A673 (cell line): ENCODE results near the gene SERPINB1. TPM values are rescaled to one million over a fixed set of nuclear protein-coding genes. Genes with fewer than 3 reads are reported as not detected.

Experiments used
- BruUV-seq: library from RNA; stranded (reverse); fragments of 400-500 nt; replicated peaks from 2 replicates; lab custom pipeline; 2021; lab: Mats Ljungman, UMichigan
- CTCF ChIA-PET: fragments of 300-600 bp; sonication (Branson Sonifier 250); formaldehyde crosslinking; loops from one replicate; lab custom pipeline; 2022; ENCODE audit warnings: antibody characterized with exemption; lab: Charles Lee
- POLR2A ChIA-PET: fragments of 300-600 bp; sonication (Branson Sonifier 250); formaldehyde crosslinking; loops from one replicate; lab custom pipeline; 2022; ENCODE audit warnings: antibody characterized with exemption; ENCODE audit not compliant: low non-redundant PET; lab: Charles Lee
- DNase-seq: peaks from one replicate; pipeline ENCODE4 v3.0.0-alpha.2; 2015; ENCODE audit warnings: low spot score
- H3K27ac ChIP-seq: fragments of 200-600 bp; sonication (generic); 2 replicates; pipeline ENCODE4 v1.5.1; 2016; ENCODE audit warnings: mixed run types, low read depth, mild to moderate bottlenecking, mixed read lengths, antibody characterized with exemption, low read length; ENCODE audit not compliant: poor library complexity, severe bottlenecking
- H3K27me3 ChIP-seq: fragments of 200-600 bp; sonication (generic); replicated peaks from 2 replicates; pipeline ENCODE4 v1.6.1; 2017; ENCODE audit warnings: mixed run types, low read depth, mild to moderate bottlenecking, mixed read lengths, antibody characterized with exemption, low read length; ENCODE audit not compliant: insufficient read depth, poor library complexity
- H3K36me3 ChIP-seq: fragments of 200-600 bp; sonication (generic); 2 replicates; pipeline ENCODE4 v1.6.1; 2016; ENCODE audit warnings: mixed run types, mild to moderate bottlenecking, mixed read lengths, antibody characterized with exemption, low read length; ENCODE audit not compliant: insufficient read depth, poor library complexity, severe bottlenecking
- H3K4me1 ChIP-seq: fragments of 200-600 bp; sonication (generic); 2 replicates; pipeline ENCODE4 v1.6.1; 2017; ENCODE audit warnings: mixed run types, mild to moderate bottlenecking, mixed read lengths, antibody characterized with exemption, low read length; ENCODE audit not compliant: insufficient read depth, poor library complexity, severe bottlenecking
- H3K4me3 ChIP-seq: fragments of 200-600 bp; sonication (generic); 2 replicates; pipeline ENCODE4 v1.5.1; 2016; ENCODE audit warnings: low read depth, mixed run types, mild to moderate bottlenecking, mixed read lengths, low read length; ENCODE audit not compliant: poor library complexity, severe bottlenecking
- H3K9me3 ChIP-seq: fragments of 200-600 bp; sonication (generic); 2 replicates; pipeline ENCODE4 v1.6.1; 2016; ENCODE audit warnings: mixed run types, low read depth, mild to moderate bottlenecking, mixed read lengths, antibody characterized with exemption, low read length; ENCODE audit not compliant: poor library complexity, severe bottlenecking
- CTCF ChIP-seq: fragments of 300-800, 200-600 bp; sonication (generic); conservative IDR thresholded peaks from 2 replicates; pipeline ENCODE4 v1.5.1; 2017; ENCODE audit warnings: low read depth, mild to moderate bottlenecking, antibody characterized with exemption, low read length, moderate library complexity, mixed read lengths
- EZH2 ChIP-seq: fragments of 200-600 bp; sonication (generic); IDR thresholded peaks from 2 replicates; pipeline ENCODE4 v1.6.1; 2017; ENCODE audit warnings: borderline replicate concordance, low read depth, mild to moderate bottlenecking, mixed read lengths, antibody characterized with exemption, low read length; ENCODE audit not compliant: poor library complexity, severe bottlenecking
- intact Hi-C: fragments of 100-400 bp; cut with micrococcal nuclease; formaldehyde crosslinking; loops from one replicate; pipeline ENCODE4 v1.10.0; 2022; ENCODE audit not compliant: unreplicated experiment
- total RNA-seq: library from RNA; stranded (reverse); gene quantifications from 2 replicates; pipeline ENCODE4 v1.2.3, GENCODE V29; 2021

SERPINB1 gene
- total RNA-seq, 1 experiment from 2014 or later = 1.3 TPM

DNA sequence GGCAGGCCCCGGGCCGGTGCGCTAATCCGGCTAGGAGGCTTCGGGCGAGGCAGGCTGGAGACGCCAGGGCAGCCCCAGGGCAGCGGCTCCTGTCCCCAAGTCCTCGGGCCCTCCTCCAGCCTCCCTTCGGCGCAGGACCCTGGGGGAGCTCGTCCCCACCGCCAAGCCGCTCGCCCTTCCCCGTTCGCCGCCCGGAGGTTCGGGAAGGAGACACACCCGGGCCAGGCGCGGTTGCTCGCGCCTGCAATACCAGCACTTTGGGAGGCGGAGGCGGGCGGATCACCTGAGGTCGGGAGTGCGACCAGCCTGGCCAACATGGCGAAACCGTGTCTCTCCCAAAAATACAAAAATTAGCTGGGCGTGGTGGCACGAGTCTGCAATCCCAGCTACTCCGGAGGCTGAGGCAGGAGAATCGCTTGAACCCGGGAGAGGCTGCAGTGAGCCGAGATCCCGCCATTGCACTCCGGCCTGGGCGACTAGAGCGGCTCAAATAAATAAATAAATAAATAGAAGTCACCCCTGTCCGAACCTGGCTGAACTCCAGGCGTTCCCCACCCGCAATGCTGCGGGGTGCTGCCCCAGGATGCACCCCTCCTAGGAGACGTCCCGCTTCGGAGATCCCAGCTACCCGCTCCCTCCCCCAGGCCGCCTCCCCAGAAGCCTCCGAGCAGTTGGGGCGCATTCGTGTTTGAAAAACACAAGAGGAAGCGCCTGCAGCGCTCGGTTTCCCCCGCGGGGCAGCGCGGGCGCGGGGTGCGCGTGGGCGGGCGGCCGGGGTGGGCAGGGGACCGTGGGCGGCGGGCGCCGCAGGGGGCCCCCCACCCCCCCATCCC, 33.9 kb upstream of the SERPINB1 start:
- DNase-seq = no peak
- TF ChIP-seq EZH2 (no peak), CTCF (no peak)
- POLR2A ChIA-PET = no interaction called here
- Histone ChIP-seq H3K27ac (peak overlapping the region; percentile 47), H3K36me3 (no peaks in the 10 kb centered on the region), H3K27me3 (no peaks in the 10 kb centered on the region), H3K4me3 (peak overlapping the region; percentile 48), H3K9me3 (no peaks in the 10 kb centered on the region), H3K4me1 (peaks cover 11% of the 10 kb centered on the region)
- CTCF ChIA-PET = no interaction called here
- BruUV-seq = no TSS peak
- intact Hi-C loops = no loop called here

DNA sequence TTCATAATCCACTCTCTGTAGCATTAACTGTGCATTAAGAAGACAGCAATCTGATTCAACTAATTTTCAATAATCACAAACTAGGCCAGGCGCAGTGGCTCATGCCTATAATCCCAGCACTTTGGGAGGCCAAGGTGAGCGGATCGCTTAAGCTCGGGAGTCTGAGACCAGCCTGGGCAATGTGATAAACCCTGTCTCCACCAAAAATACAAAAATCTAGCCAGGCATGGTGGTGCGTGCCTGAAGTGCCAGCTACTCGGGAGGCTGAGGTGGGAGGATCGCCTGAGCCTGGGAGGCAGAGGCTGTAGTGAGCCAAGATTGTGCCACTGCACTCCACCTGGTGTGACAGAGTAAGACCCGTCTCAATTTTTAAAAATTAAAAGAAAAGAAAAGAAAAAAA, 32.0 kb upstream of the SERPINB1 start:
- no peaks in the 10 kb centered on the region for H3K27me3 ChIP-seq
- BruUV-seq = no TSS peak
- H3K4me1 ChIP-seq = peaks cover 11% of the 10 kb centered on the region
- TF ChIP-seq CTCF = no peak
- TF ChIP-seq EZH2 = no peak
- no peaks in the 10 kb centered on the region for H3K36me3 ChIP-seq
- intact Hi-C loops = no loop called here
- CTCF ChIA-PET = no interaction called here
- POLR2A ChIA-PET = no interaction called here
- DNase-seq = no peak
- H3K4me3 ChIP-seq = no peak overlapping the region
- H3K9me3 ChIP-seq = no peaks in the 10 kb centered on the region
- H3K27ac ChIP-seq = no peak overlapping the region

DNA sequence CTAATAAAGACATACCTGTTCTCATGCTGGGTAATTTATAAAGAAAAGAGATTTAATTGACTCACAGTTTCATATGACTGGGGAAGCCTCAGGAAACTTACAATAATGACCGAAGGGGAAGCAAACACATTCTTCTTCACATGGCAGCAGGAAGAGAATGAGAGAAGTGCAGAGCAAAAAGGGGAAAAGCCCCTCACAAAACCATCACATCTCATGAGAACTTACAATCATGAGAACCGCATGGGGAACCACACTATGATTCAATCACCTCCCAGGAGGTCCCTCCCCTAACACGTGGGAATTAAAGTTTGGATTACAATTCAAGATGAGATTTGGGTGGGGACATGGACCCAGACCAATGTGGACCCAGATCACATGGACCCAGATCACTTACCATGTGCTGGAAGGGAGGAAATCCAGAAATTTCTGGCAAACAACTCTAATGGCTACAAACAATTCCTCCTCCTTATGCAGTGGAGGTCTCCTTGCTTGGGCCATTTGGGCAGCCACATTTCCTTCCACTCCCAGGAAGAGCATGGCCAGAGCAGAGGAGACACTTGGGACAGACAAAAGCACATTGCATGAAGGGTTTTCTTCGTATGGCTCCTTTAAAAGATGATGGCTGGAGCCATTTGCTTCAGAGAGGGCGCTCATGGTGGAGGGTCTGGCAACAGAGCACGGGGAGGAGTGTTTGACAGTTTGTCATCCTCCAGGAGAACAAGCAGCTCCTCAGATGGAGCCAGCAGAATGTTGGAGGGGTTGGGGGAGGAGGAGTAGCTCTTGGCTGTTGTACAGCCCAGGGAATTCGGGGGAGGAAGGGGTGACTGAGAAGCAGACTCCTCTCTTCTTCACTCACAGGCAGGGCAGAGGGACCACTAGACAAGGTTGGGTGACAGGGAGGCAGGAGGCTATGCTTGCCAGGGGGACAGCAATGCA, 31.0 kb upstream of the SERPINB1 start:
- H3K4me3 ChIP-seq = no peak overlapping the region
- H3K36me3 ChIP-seq = no peaks in the 10 kb centered on the region
- no peaks in the 10 kb centered on the region for H3K9me3 ChIP-seq
- H3K27ac ChIP-seq = no peak overlapping the region
- TF ChIP-seq CTCF (no peak), EZH2 (no peak)
- no peak for DNase-seq
- peaks cover 11% of the 10 kb centered on the region for H3K4me1 ChIP-seq
- ChIA-PET CTCF (no interaction called here), POLR2A (no interaction called here)
- H3K27me3 ChIP-seq = no peaks in the 10 kb centered on the region
- intact Hi-C loops = no loop called here
- no TSS peak for BruUV-seq
